Measurements from ENCODE around the gene CELSR1.
"Not testable (repeated sequence)": the region's sequence is repeated elsewhere in the genome, so short reads cannot be mapped to it uniquely, and the experiment has no call there.

GRCh38 chr22:46312848-46313247, 224.6 kb downstream of the CELSR1 start:
- not testable (repeated sequence) for TF ChIP-seq CTCF, POLR2A (IDR thresholded peaks at IDR 0.05)

Data from adrenal gland (tissue), 5 donors.